Stimulated activated CD8-positive, alpha-beta memory T cell treated with anti-CD3 and anti-CD28 coated beads, Interleukin-4, amount 100 ng/mL, for 48 hours (primary cell): ENCODE data around the gene POC1A.

Experiments used
- DNase-seq: peaks from one replicate; pipeline ENCODE4 v3.0.0-alpha.2; 2020

The POC1A gene

GRCh38 chr3:52150860-52151259 lies 3.4 kb downstream of the POC1A start:
- no peak for DNase-seq

GRCh38 chr3:52150357-52150756 lies 3.9 kb downstream of the POC1A start:
- no peak for DNase-seq

GRCh38 chr3:52149726-52150125 lies 4.5 kb downstream of the POC1A start:
- no peak for DNase-seq

GRCh38 chr3:52149021-52149420 lies 5.2 kb downstream of the POC1A start:
- no peak for DNase-seq

GRCh38 chr3:52147804-52148203 lies 6.4 kb downstream of the POC1A start:
- DNase-seq = no peak

GRCh38 chr3:52146811-52147210 lies 7.4 kb downstream of the POC1A start:
- no peak for DNase-seq

- DNase-seq = no peak
Measured at GRCh38 chr3:52146189-52146588, 8.0 kb downstream of the POC1A start.

GRCh38 chr3:52145736-52146110 lies 8.5 kb downstream of the POC1A start:
- DNase-seq = no peak

GRCh38 chr3:52144796-52145735 lies 9.2 kb downstream of the POC1A start:
- DNase-seq = no peak

GRCh38 chr3:52144034-52144795 lies 10.0 kb downstream of the POC1A start:
- DNase-seq = peak; percentile 90

GRCh38 chr3:52143616-52144015 lies 10.6 kb downstream of the POC1A start:
- no peak for DNase-seq

- no peak for DNase-seq
Measured at GRCh38 chr3:52143156-52143555, 11.1 kb downstream of the POC1A start.

- DNase-seq = no peak
Measured at GRCh38 chr3:52141751-52142150, 12.5 kb downstream of the POC1A start.

- no peak for DNase-seq
Measured at GRCh38 chr3:52140769-52141168, 13.5 kb downstream of the POC1A start.

GRCh38 chr3:52140000-52140399 lies 14.2 kb downstream of the POC1A start:
- no peak for DNase-seq

- DNase-seq = no peak
Measured at GRCh38 chr3:52137311-52137710, 16.9 kb downstream of the POC1A start.

- no peak for DNase-seq
Measured at GRCh38 chr3:52136513-52136912, 17.7 kb downstream of the POC1A start.

GRCh38 chr3:52135332-52135731 lies 18.9 kb downstream of the POC1A start:
- DNase-seq = no peak

GRCh38 chr3:52134761-52135160 lies 19.5 kb downstream of the POC1A start:
- no peak for DNase-seq

GRCh38 chr3:52132930-52133329 lies 21.3 kb downstream of the POC1A start:
- no peak for DNase-seq

GRCh38 chr3:52132041-52132440 lies 22.2 kb downstream of the POC1A start:
- DNase-seq = no peak

- no peak for DNase-seq
Measured at GRCh38 chr3:52130966-52131622, 23.1 kb downstream of the POC1A start.

GRCh38 chr3:52128118-52128683 lies 26.0 kb downstream of the POC1A start:
- DNase-seq = no peak
